ENCODE results near the gene RNF14. TPM values are rescaled to one million over a fixed set of nuclear protein-coding genes. Genes with fewer than 3 reads are reported as not detected.

Gene RNF14
- total and polyA plus RNA-seq, 4 donors, result 44.3 to 55.0 (median 53.8) TPM

DNA sequence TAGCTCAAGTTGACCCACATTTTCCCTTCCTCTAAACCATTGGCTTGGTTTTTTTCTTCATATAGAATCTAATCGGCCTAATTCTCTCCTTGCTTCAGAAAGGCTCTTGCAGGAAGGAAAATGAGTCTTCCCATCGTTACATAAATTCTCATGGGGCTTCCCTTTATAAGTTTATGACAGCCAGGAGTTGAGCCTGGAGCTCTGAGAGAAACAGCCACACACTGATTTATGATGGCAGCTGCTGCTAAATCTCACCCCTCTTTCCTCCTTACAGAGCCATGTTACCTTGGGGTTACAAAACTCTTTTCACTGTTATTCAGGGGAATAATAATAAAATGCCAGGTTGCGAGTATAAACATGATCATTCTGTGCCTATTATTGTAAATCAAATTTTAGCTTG is 5.2 kb upstream of the RNF14 start:
- no peak for DNase-seq
- H3K27me3 ChIP-seq (ENCODE audit: control insufficient read depth in 1 of 2, insufficient read depth in 2 of 2, low read length in 1 of 2), result no peaks in the 10 kb centered on the region
- no peaks in the 10 kb centered on the region for H3K36me3 ChIP-seq (ENCODE audit: control insufficient read depth in 1 of 2, insufficient read depth in 2 of 2, low read length in 1 of 2)
- no peaks in the 10 kb centered on the region for H3K4me1 ChIP-seq (ENCODE audit: control insufficient read depth in 1 of 2, insufficient read depth in 2 of 2, low read length in 2 of 2)
- 60 to 61% methylated on average over 3 of the region's 3 CpGs for WGBS, 2 donors
- no peak for ATAC-seq (ENCODE audit: low FRiP score)
- H3K4me3 ChIP-seq (ENCODE audit: low read length in 2 of 2), result no peak overlapping the region
- no peak overlapping the region for H3K27ac ChIP-seq (ENCODE audit: low read depth in 1 of 2, low read length in 2 of 2)
- H3K9me3 ChIP-seq (ENCODE audit: control insufficient read depth, low read length), result no peaks in the 10 kb centered on the region
- intact Hi-C loops (cut with DNase I), result loop anchor here in 1 of 2 donors (5.0 kb wide), 1 partner anchor 86 kb away; the partner anchor contains the start of gene PCDH1

DNA sequence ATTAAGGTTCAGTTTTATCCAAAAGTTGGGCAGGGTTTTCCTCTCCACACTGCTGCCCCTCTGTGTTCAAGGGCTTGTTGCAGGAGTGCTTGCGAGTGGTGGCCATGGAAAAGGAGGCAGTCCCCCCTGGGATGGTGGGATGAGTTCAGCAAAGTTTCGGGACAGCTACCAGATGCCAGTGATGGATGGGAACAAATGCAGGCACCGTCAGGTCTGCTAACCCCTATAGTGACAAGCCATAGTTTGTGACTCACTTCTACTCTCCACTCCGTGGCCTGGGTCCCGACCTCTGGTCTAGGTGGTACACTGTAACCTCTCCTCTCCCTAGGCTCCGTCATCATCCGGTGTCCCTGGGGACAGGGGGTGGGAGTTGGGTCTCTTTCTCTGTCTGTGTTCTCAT is 3.8 kb upstream of the RNF14 start:
- WGBS, 2 donors, result 58 to 67% methylated on average over 7 of the region's 7 CpGs
- H3K4me1 ChIP-seq (ENCODE audit: control insufficient read depth in 1 of 2, insufficient read depth in 2 of 2, low read length in 2 of 2), result peaks cover 0 to 1% of the 10 kb centered on the region in 2 donors
- no peaks in the 10 kb centered on the region for H3K27me3 ChIP-seq (ENCODE audit: control insufficient read depth in 1 of 2, insufficient read depth in 2 of 2, low read length in 1 of 2)
- no peaks in the 10 kb centered on the region for H3K36me3 ChIP-seq (ENCODE audit: control insufficient read depth in 1 of 2, insufficient read depth in 2 of 2, low read length in 1 of 2)
- DNase-seq (no peak), ATAC-seq (ENCODE audit: low FRiP score) (no peak)
- H3K27ac ChIP-seq (ENCODE audit: low read depth in 1 of 2, low read length in 2 of 2), result no peak overlapping the region
- intact Hi-C loops (cut with DNase I), result loop anchor here in 1 of 2 donors (5.0 kb wide), 1 partner anchor 43 kb away; the partner anchor contains the start of gene DELE1
- H3K4me3 ChIP-seq (ENCODE audit: low read length in 2 of 2), result no peak overlapping the region
- H3K9me3 ChIP-seq (ENCODE audit: control insufficient read depth, low read length), result no peaks in the 10 kb centered on the region

DNA sequence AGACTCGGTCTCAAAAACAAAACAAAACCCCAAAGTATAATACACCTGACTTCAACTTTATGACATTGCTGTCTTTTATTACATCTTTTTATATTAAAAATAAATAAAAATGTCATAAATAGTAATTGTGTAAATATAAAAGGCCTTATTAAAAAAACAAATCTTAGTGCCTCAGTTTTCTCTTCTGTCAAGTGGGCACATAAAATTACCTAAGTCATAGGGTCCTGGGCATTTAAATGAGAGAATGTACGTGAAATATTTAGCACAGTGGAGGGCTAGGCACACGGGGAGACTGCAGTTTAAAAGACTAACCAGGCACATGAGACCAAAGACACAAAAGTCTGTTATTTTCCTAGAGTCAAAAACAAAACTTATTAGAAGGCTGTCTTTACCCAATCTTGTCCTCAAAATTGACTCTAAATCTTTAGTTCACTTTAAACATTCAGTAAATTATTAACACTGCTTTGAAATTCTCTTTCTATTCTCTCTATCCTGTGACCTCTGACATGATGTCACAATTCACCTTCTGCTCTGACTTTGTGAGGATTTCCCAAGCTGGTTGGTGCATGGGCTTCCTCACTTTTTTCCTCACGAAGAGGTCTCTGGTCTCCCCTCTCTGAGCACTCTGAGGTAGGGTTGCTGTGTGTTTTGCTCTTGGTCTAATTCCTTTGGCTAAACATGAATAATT is 2.5 kb upstream of the RNF14 start:
- Histone ChIP-seq H3K27ac (ENCODE audit: low read depth in 1 of 2, low read length in 2 of 2) (no peak overlapping the region), H3K4me3 (ENCODE audit: low read length in 2 of 2) (no peak overlapping the region), H3K36me3 (ENCODE audit: control insufficient read depth in 1 of 2, insufficient read depth in 2 of 2, low read length in 1 of 2) (peaks cover 0 to 2% of the 10 kb centered on the region in 2 donors), H3K4me1 (ENCODE audit: control insufficient read depth in 1 of 2, insufficient read depth in 2 of 2, low read length in 2 of 2) (peaks cover 0 to 3% of the 10 kb centered on the region in 2 donors), H3K27me3 (ENCODE audit: control insufficient read depth in 1 of 2, insufficient read depth in 2 of 2, low read length in 1 of 2) (no peaks in the 10 kb centered on the region), H3K9me3 (ENCODE audit: control insufficient read depth, low read length) (no peaks in the 10 kb centered on the region)
- no peak for ATAC-seq (ENCODE audit: low FRiP score)
- intact Hi-C loops (cut with DNase I), result loop anchor here in 1 of 2 donors (5.0 kb wide), 1 partner anchor 44 kb away; the partner anchor contains the start of gene DELE1
- WGBS, 2 donors, result 80 to 86% methylated on average over 4 of the region's 4 CpGs
- no peak for DNase-seq

DNA sequence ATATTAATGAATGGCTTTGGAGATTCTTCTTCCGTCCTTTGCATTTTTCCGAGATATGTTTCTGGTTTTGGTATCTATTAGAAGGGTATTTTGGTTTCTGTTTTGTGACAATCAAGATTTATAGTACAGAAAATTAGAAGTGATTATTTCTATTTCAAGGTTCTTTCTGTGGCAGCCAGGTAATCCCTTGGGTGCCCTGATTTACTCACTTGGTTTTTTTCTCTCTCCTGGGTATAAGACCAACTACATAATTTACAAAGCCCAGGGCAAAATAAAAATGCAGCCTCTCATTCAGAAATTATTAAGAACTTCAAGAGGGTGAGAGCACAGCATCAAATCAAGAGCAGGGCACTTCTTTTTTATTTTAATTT is 2.0 kb upstream of the RNF14 start:
- Histone ChIP-seq H3K36me3 (ENCODE audit: control insufficient read depth in 1 of 2, insufficient read depth in 2 of 2, low read length in 1 of 2) (peaks cover 0 to 2% of the 10 kb centered on the region in 2 donors), H3K27ac (ENCODE audit: low read depth in 1 of 2, low read length in 2 of 2) (no peak overlapping the region), H3K4me1 (ENCODE audit: control insufficient read depth in 1 of 2, insufficient read depth in 2 of 2, low read length in 2 of 2) (peaks cover 0 to 3% of the 10 kb centered on the region in 2 donors), H3K9me3 (ENCODE audit: control insufficient read depth, low read length) (no peaks in the 10 kb centered on the region), H3K27me3 (ENCODE audit: control insufficient read depth in 1 of 2, insufficient read depth in 2 of 2, low read length in 1 of 2) (no peaks in the 10 kb centered on the region), H3K4me3 (ENCODE audit: low read length in 2 of 2) (no peak overlapping the region)
- DNase-seq (no peak), ATAC-seq (ENCODE audit: low FRiP score) (no peak)
- intact Hi-C loops (cut with DNase I), result loop anchor here in 1 of 2 donors (5.0 kb wide), 1 partner anchor 45 kb away; the partner anchor contains the start of gene DELE1
- 95 to 97% methylated on average over 2 of the region's 2 CpGs for WGBS, 2 donors

DNA sequence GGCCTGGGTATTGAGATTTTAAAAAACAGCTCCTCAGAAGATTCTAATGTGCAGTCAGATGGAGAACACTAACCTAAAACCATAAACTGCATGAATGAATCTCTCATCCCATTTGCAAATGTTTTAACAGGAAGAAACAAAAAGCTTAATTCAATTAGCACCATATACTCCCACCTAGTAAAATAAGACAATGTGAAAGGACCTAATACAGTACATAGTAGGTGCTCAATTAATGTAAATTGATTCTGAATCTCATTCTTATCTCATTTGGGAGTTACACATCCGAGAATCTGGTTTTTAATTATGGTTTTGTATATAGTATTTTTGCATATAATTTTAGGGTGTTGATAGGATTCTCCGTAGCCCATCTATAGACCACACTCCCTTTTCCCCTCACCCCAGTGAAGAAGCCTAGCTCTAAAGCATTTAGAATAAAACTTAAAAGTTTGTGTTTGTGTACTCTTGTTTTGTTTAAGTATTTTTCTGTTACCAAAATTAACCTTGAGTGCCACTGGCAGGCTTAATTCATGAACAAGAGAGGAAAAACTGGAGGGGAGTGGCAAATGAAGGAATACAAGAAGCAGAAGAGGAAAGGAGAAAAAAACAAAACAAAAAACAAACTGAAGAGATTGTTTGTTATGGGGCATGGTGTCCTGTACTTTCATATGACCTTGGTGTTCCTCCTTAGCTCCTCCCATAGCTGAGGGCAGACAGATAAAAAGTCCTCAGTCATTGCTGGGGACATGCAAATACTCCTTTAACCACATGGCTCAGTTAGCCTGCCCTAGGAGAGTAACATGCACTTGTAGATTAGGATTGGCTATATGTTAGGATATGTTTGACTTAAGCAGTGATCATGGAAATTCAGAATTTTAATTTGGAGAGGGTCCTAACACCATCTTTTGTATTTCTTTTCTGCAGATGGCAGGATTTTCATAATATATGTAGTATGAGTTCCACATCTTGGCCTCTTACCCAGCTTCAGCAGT is 1.2 kb downstream of the RNF14 start:
- Histone ChIP-seq H3K9me3 (ENCODE audit: control insufficient read depth, low read length) (no peaks in the 10 kb centered on the region), H3K27ac (ENCODE audit: low read depth in 1 of 2, low read length in 2 of 2) (peak overlapping the region in 1 of 2 donors; percentile 91), H3K4me1 (ENCODE audit: control insufficient read depth in 1 of 2, insufficient read depth in 2 of 2, low read length in 2 of 2) (peaks cover 0 to 3% of the 10 kb centered on the region in 2 donors), H3K4me3 (ENCODE audit: low read length in 2 of 2) (peak overlapping the region; percentile 74 to 77), H3K36me3 (ENCODE audit: control insufficient read depth in 1 of 2, insufficient read depth in 2 of 2, low read length in 1 of 2) (peaks cover 0 to 2% of the 10 kb centered on the region in 2 donors), H3K27me3 (ENCODE audit: control insufficient read depth in 1 of 2, insufficient read depth in 2 of 2, low read length in 1 of 2) (no peaks in the 10 kb centered on the region)
- ATAC-seq (ENCODE audit: low FRiP score) (no peak), DNase-seq (no peak)
- intact Hi-C loops (cut with DNase I), result loop anchor here in 1 of 2 donors (5.0 kb wide), 1 partner anchor 48 kb away; the partner anchor contains the start of gene DELE1
- WGBS, 2 donors, result 65 to 72% methylated on average over 2 of the region's 2 CpGs

DNA sequence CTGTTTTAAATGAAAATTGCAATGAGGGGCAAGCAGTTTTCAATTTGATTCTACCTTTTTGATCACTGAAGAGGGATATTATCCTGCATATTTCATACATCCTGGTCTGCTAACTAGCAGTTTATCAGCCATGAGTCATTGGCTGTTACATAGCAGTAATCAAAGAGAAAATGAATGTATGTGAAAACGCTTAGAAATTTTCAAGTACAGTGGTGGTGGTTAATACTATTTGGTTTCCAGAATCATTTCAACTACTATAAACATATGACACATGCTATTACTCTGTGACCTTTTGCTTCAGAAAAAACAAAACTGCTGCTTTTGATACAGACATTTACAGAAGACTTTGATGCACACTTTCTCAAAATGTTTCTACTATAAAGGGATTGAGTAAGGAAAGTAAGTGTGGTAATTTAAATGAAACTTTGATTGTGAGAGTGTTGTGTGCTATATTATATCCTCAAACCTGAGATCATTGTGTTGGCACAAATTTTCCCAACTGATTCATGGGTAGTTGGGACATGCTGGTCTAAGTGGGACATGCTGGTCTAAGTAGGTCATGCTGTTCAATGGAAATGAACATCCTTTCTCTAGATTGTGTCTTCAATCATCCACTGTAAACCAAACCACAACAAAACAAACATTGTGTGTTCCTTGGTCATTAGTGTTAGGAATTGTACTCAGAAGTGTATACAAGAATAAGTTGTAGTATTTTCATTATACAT is 5.1 kb downstream of the RNF14 start:
- no peak for DNase-seq
- no peak overlapping the region for H3K4me3 ChIP-seq (ENCODE audit: low read length in 2 of 2)
- H3K27ac ChIP-seq (ENCODE audit: low read depth in 1 of 2, low read length in 2 of 2), result no peak overlapping the region
- intact Hi-C loops (cut with DNase I), result no loop called here
- H3K27me3 ChIP-seq (ENCODE audit: control insufficient read depth in 1 of 2, insufficient read depth in 2 of 2, low read length in 1 of 2), result no peaks in the 10 kb centered on the region
- peaks cover 4 to 8% of the 10 kb centered on the region in 2 donors for H3K36me3 ChIP-seq (ENCODE audit: control insufficient read depth in 1 of 2, insufficient read depth in 2 of 2, low read length in 1 of 2)
- ATAC-seq (ENCODE audit: low FRiP score), result no peak
- 69 to 80% methylated on average over 1 of the region's 1 CpG for WGBS, 2 donors
- H3K4me1 ChIP-seq (ENCODE audit: control insufficient read depth in 1 of 2, insufficient read depth in 2 of 2, low read length in 2 of 2), result peaks cover 0 to 3% of the 10 kb centered on the region in 2 donors
- H3K9me3 ChIP-seq (ENCODE audit: control insufficient read depth, low read length), result no peaks in the 10 kb centered on the region

DNA sequence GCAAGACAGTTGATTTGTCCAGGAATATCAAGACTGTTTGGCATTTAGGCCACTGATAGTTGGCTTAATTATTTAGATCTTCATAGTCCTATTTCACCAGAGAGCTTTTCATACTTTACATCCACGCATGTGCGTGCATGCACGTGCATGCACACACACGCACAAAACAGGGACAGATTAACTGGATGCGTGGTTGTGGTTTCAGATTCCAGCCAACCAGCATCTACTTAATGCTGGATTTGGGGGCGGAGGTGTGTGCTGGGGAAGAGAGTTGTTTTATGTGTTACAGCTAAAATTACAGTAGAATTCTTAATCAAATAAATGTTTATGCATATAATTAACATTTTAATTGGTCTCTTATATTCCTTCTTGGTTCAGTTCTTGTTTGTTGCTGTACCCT is 7.3 kb downstream of the RNF14 start:
- 93% methylated on average over 6 of the region's 6 CpGs for WGBS, 2 donors
- Histone ChIP-seq H3K4me3 (ENCODE audit: low read length in 2 of 2) (no peak overlapping the region), H3K9me3 (ENCODE audit: control insufficient read depth, low read length) (no peaks in the 10 kb centered on the region), H3K36me3 (ENCODE audit: control insufficient read depth in 1 of 2, insufficient read depth in 2 of 2, low read length in 1 of 2) (peaks cover 10 to 15% of the 10 kb centered on the region in 2 donors), H3K27me3 (ENCODE audit: control insufficient read depth in 1 of 2, insufficient read depth in 2 of 2, low read length in 1 of 2) (no peaks in the 10 kb centered on the region), H3K4me1 (ENCODE audit: control insufficient read depth in 1 of 2, insufficient read depth in 2 of 2, low read length in 2 of 2) (no peaks in the 10 kb centered on the region), H3K27ac (ENCODE audit: low read depth in 1 of 2, low read length in 2 of 2) (no peak overlapping the region)
- DNase-seq (no peak), ATAC-seq (ENCODE audit: low FRiP score) (no peak)
- intact Hi-C loops (cut with DNase I), result no loop called here

DNA sequence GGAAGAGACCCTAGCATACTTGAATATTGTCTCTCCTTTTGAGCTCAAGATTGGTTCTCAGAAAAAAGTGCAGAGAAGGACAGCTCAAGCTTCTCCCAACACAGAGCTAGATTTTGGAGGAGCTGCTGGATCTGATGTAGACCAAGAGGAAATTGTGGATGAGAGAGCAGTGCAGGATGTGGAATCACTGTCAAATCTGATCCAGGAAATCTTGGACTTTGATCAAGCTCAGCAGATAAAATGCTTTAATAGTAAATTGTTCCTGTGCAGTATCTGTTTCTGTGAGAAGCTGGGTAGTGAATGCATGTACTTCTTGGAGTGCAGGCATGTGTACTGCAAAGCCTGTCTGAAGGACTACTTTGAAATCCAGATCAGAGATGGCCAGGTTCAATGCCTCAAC is 9.5 kb downstream of the RNF14 start:
- ATAC-seq (ENCODE audit: low FRiP score), result no peak
- peaks cover 10 to 20% of the 10 kb centered on the region in 2 donors for H3K36me3 ChIP-seq (ENCODE audit: control insufficient read depth in 1 of 2, insufficient read depth in 2 of 2, low read length in 1 of 2)

More for the DNA sequence above, 9.5 kb downstream of the RNF14 start:
- H3K27me3 ChIP-seq (ENCODE audit: control insufficient read depth in 1 of 2, insufficient read depth in 2 of 2, low read length in 1 of 2), result no peaks in the 10 kb centered on the region
- no peak overlapping the region for H3K4me3 ChIP-seq (ENCODE audit: low read length in 2 of 2)
- intact Hi-C loops (cut with DNase I), result no loop called here
- H3K9me3 ChIP-seq (ENCODE audit: control insufficient read depth, low read length), result no peaks in the 10 kb centered on the region
- H3K4me1 ChIP-seq (ENCODE audit: control insufficient read depth in 1 of 2, insufficient read depth in 2 of 2, low read length in 2 of 2), result no peaks in the 10 kb centered on the region
- H3K27ac ChIP-seq (ENCODE audit: low read depth in 1 of 2, low read length in 2 of 2), result no peak overlapping the region
- DNase-seq, result no peak
